Left ventricle myocardium superior (tissue), 1 donor: ENCODE measurements around the gene IL20RB. TPM values are rescaled to one million over a fixed set of nuclear protein-coding genes. Genes with fewer than 3 reads are reported as not detected.
"Not testable (repeated sequence)": the region's sequence is repeated elsewhere in the genome, so short reads cannot be mapped to it uniquely, and the experiment has no call there.

Source experiments
- ATAC-seq: fragments of 200-7000 bp; cut with Tn5 transposase; one replicate; pipeline ENCODE4 v1.9.1; 2020; ENCODE audit warnings: mild to moderate bottlenecking, moderate library complexity
- DNase-seq: peaks from one replicate; pipeline ENCODE4 v3.0.0-alpha.2; 2020
- intact Hi-C: fragments of 100-400 bp; cut with micrococcal nuclease; formaldehyde crosslinking; loops from one replicate; pipeline ENCODE4 v1.11.0; 2022
- total RNA-seq: library from RNA; stranded (reverse); fragmentation: NEBNext Ultra II Directional; extraction: Animal tissue kit (Norgen Biotek cat#: 25700); gene quantifications from one replicate; pipeline ENCODE4 v1.2.1, GENCODE V29; 2021
- donor health status: DM: no; HTN: yes; CAD: no; lungs with severe emphysema.

IL20RB gene
- total RNA-seq, 1 donor from 2014 or later: 0.12 TPM

GRCh38 chr3:136942803-136943202, 15.0 kb upstream of the IL20RB start:
- ATAC-seq (no peak), DNase-seq (no peak)
- intact Hi-C loops: no loop called here

GRCh38 chr3:136943436-136943835, 14.3 kb upstream of the IL20RB start:
- no peak for DNase-seq
- intact Hi-C loops: no loop called here
- ATAC-seq: no peak

- intact Hi-C loops: loop anchor here (5.0 kb wide), 1 partner anchor 615 kb away; no protein-coding TSS in a partner anchor
- DNase-seq (no peak), ATAC-seq (peak; percentile 41)
Observed at GRCh38 chr3:136946978-136947377, 10.8 kb upstream of the IL20RB start.

GRCh38 chr3:136947477-136947876, 10.3 kb upstream of the IL20RB start:
- DNase-seq (no peak), ATAC-seq (no peak)
- intact Hi-C loops: loop anchor here (5.0 kb wide), 1 partner anchor 615 kb away; no protein-coding TSS in a partner anchor

GRCh38 chr3:136949146-136949545, 8.6 kb upstream of the IL20RB start:
- intact Hi-C loops: loop anchor here (5.0 kb wide), 1 partner anchor 617 kb away; no protein-coding TSS in a partner anchor
- no peak for ATAC-seq
- no peak for DNase-seq

GRCh38 chr3:136949708-136950107, 8.1 kb upstream of the IL20RB start:
- ATAC-seq: no peak
- no peak for DNase-seq
- intact Hi-C loops: loop anchor here (5.0 kb wide), 1 partner anchor 617 kb away; no protein-coding TSS in a partner anchor

- DNase-seq (no peak), ATAC-seq (no peak)
- intact Hi-C loops: no loop called here
Observed at GRCh38 chr3:136950623-136951022, 7.2 kb upstream of the IL20RB start.

GRCh38 chr3:136952292-136952691, 5.5 kb upstream of the IL20RB start:
- ATAC-seq (no peak), DNase-seq (no peak)
- intact Hi-C loops: no loop called here

- intact Hi-C loops: no loop called here
- ATAC-seq: no peak
- no peak for DNase-seq
Observed at GRCh38 chr3:136954251-136954650, 3.5 kb upstream of the IL20RB start.

GRCh38 chr3:136954980-136955780, 2.6 kb upstream of the IL20RB start:
- intact Hi-C loops: no loop called here
- DNase-seq (no peak), ATAC-seq (no peak)

GRCh38 chr3:136955813-136956212, 2.0 kb upstream of the IL20RB start:
- intact Hi-C loops: no loop called here
- no peak for ATAC-seq
- no peak for DNase-seq

GRCh38 chr3:136956971-136957370, 812 bp upstream of the IL20RB start:
- DNase-seq: no peak
- intact Hi-C loops: no loop called here
- ATAC-seq: no peak

GRCh38 chr3:136958939-136959338, 1.2 kb downstream of the IL20RB start:
- ATAC-seq (no peak), DNase-seq (no peak)
- intact Hi-C loops: no loop called here

- no peak for ATAC-seq
- DNase-seq: no peak
- intact Hi-C loops: no loop called here
Observed at GRCh38 chr3:136959599-136959998, 1.8 kb downstream of the IL20RB start.

- no peak for DNase-seq
- intact Hi-C loops: no loop called here
- no peak for ATAC-seq
Observed at GRCh38 chr3:136960838-136961836, 3.4 kb downstream of the IL20RB start.

GRCh38 chr3:136962927-136963326, 5.1 kb downstream of the IL20RB start:
- DNase-seq (no peak), ATAC-seq (no peak)
- intact Hi-C loops: no loop called here

GRCh38 chr3:136969539-136969938, 11.8 kb downstream of the IL20RB start:
- intact Hi-C loops: not testable (repeated sequence)

GRCh38 chr3:136973352-136973751, 15.6 kb downstream of the IL20RB start:
- no peak for DNase-seq
- intact Hi-C loops: no loop called here

More at GRCh38 chr3:136969539-136969938, 11.8 kb downstream of the IL20RB start:
- not testable (repeated sequence) for ATAC-seq, DNase-seq

GRCh38 chr3:136974670-136975069, 16.9 kb downstream of the IL20RB start:
- intact Hi-C loops: no loop called here
- DNase-seq: no peak
- ATAC-seq: no peak

More at GRCh38 chr3:136973352-136973751, 15.6 kb downstream of the IL20RB start:
- ATAC-seq: no peak

- intact Hi-C loops: no loop called here
- ATAC-seq: no peak
- no peak for DNase-seq
Observed at GRCh38 chr3:136979204-136979603, 21.4 kb downstream of the IL20RB start.
